ENCODE measurements around the gene PTPRT.

The PTPRT gene

DNA sequence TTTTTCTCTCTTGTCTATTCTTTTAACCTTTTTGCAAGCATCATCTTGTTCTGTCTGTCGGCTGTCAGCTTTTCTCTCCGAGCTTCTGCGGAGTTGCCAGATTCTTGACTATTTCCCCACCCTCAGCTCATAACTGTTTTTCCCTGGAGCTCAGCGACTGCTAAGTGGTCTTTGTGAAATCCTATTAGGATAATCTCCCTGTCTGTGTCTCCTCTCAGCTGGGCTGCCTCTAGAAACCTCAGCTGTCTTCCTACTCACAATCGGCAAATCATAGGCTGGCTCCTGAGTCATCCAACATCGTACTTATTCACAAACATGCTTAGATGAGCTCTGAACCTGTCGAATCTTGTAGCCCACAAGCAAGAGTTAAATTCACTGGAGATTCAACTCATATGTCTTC lies 332.3 kb downstream of the PTPRT start:
- no peak for DNase-seq (ENCODE audit: low read depth, low spot score)
- H3K36me3 ChIP-seq (ENCODE audit: insufficient read depth, low read length): no peaks in the 10 kb centered on the region
- H3K27ac ChIP-seq: no peak overlapping the region
- H3K9me3 ChIP-seq (ENCODE audit: low read depth, low read length): no peaks in the 10 kb centered on the region
- no peak for TF ChIP-seq EZH2 (IDR thresholded peaks at IDR 0.05)
- TF ChIP-seq FOXP2 (optimal IDR thresholded peaks at IDR 0.05; ENCODE audit: control extremely low read depth, extremely low read length, insufficient read depth): no peak
- TF ChIP-seq POLR2AphosphoS5 (IDR thresholded peaks at IDR 0.05; ENCODE audit: borderline replicate concordance, low read depth, low read length): no peak
- H3K9ac ChIP-seq (ENCODE audit: insufficient read length): no peak overlapping the region
- no peak overlapping the region for H3K4me3 ChIP-seq

DNA sequence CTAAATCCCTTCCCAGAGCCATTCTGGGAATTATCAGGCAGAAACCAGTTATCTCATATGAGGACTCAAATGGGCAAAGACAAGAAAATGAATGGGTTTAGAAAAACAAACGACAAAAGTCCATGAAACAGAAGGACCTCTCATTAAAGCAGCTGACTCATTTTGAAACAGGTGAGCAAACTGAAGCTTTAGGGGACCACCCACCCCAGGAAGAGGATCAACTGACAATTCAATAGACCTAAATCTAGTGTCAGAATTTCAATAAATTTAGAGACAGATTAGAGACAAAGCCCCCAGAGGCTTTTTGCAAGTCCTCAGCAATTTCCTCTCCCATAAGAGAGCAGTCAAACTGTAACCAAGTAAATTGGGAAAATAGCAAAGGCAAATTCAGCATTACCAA lies 333.8 kb downstream of the PTPRT start:
- no peak overlapping the region for H3K9ac ChIP-seq (ENCODE audit: insufficient read length)
- H3K36me3 ChIP-seq (ENCODE audit: insufficient read depth, low read length): no peaks in the 10 kb centered on the region
- H3K4me3 ChIP-seq: no peak overlapping the region
- no peak for TF ChIP-seq POLR2AphosphoS5 (IDR thresholded peaks at IDR 0.05; ENCODE audit: borderline replicate concordance, low read depth, low read length)
- no peak for TF ChIP-seq FOXP2 (optimal IDR thresholded peaks at IDR 0.05; ENCODE audit: control extremely low read depth, extremely low read length, insufficient read depth)
- no peak for TF ChIP-seq EZH2 (IDR thresholded peaks at IDR 0.05)
- H3K9me3 ChIP-seq (ENCODE audit: low read depth, low read length): no peaks in the 10 kb centered on the region
- no peak for DNase-seq (ENCODE audit: low read depth, low spot score)
- no peak overlapping the region for H3K27ac ChIP-seq

DNA sequence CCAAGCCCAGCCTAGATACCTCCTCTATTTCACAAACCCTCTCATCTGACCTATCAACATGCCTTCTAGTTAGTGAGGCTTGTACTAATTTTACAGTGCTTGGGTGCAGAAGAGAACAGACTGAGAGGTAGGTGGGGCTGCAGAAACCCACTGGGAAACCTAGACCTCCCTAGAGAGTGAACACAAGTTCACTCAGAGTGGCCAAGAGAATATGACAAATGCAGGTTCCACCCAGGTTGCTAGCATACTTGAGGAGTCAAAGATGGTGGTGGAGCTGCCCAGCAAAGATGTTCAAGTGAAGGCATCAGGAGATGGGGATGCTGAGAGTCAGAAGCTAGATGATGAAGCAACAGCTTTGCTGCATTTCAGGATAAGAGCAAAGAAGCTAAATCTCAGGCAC lies 337.0 kb downstream of the PTPRT start:
- no peak for DNase-seq (ENCODE audit: low read depth, low spot score)
- Histone ChIP-seq H3K36me3 (ENCODE audit: insufficient read depth, low read length) (no peaks in the 10 kb centered on the region), H3K27ac (no peak overlapping the region), H3K9ac (ENCODE audit: insufficient read length) (no peak overlapping the region), H3K9me3 (ENCODE audit: low read depth, low read length) (no peaks in the 10 kb centered on the region), H3K4me3 (no peak overlapping the region)
- TF ChIP-seq POLR2AphosphoS5 (IDR thresholded peaks at IDR 0.05; ENCODE audit: borderline replicate concordance, low read depth, low read length) (no peak), EZH2 (IDR thresholded peaks at IDR 0.05) (no peak), FOXP2 (optimal IDR thresholded peaks at IDR 0.05; ENCODE audit: control extremely low read depth, extremely low read length, insufficient read depth) (no peak)

DNA sequence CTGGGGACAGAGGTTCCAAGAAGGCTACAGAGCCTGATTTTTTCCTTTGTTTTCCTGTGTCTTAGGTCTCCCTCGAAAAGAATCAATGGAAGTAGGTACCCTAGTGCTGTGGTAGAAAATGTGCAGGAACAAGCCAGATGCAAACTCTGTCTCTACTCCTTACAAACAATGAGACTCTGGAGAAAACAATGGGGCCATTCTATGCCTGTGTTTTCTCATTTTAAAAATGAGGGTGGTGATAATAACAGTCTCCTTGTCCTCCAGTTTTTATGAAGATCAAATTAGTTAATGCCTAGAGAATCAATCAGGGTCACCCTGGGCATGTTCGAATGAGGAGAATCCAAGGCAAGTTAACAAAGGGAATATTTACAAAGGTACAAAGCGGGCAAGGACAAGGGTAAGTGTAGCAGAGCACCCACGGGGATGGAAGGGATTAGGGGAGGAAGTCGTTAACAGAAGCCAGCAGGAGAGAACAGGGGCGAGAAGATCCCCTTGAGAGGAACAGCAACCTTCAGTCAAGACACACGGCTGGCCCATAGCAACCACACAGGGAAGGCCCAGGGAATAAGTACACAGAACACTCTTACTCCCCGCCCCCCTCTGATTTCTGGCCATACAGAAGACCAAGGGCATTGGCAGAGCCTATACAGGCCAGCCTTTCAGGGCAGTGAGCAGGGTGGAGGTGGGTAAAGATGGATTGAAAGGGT lies 342.8 kb downstream of the PTPRT start:
- no peak overlapping the region for H3K4me3 ChIP-seq
- no peak for DNase-seq (ENCODE audit: low read depth, low spot score)
- H3K9ac ChIP-seq (ENCODE audit: insufficient read length): no peak overlapping the region
- TF ChIP-seq EZH2 (IDR thresholded peaks at IDR 0.05) (no peak), POLR2AphosphoS5 (IDR thresholded peaks at IDR 0.05; ENCODE audit: borderline replicate concordance, low read depth, low read length) (no peak)
- no peaks in the 10 kb centered on the region for H3K36me3 ChIP-seq (ENCODE audit: insufficient read depth, low read length)
- H3K9me3 ChIP-seq (ENCODE audit: low read depth, low read length): no peaks in the 10 kb centered on the region
- H3K27ac ChIP-seq: no peak overlapping the region

DNA sequence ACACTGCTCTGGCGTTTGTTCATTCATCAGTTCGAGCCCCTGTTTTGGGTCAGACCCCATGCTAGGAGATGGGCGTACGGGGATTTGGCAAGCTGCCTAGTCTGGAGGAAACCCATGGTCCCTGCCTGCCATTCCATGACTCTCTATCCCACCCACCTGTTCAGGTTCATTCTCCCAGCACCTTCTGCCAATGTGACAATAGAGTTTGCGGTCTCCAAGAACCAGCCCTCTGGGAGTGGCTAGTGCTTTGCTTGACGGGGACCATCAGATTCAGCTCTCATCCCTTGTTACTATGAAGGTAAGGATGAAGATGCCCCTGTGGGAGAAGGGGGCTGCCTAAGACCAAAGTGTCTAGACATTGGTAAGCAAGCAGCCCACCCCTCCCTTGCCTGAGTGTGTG lies 345.0 kb downstream of the PTPRT start:
- Histone ChIP-seq H3K9me3 (ENCODE audit: low read depth, low read length) (no peaks in the 10 kb centered on the region), H3K36me3 (ENCODE audit: insufficient read depth, low read length) (no peaks in the 10 kb centered on the region), H3K27ac (no peak overlapping the region), H3K4me3 (no peak overlapping the region), H3K9ac (ENCODE audit: insufficient read length) (no peak overlapping the region)
- no peak for TF ChIP-seq POLR2AphosphoS5 (IDR thresholded peaks at IDR 0.05; ENCODE audit: borderline replicate concordance, low read depth, low read length)
- no peak for DNase-seq (ENCODE audit: low read depth, low spot score)

DNA sequence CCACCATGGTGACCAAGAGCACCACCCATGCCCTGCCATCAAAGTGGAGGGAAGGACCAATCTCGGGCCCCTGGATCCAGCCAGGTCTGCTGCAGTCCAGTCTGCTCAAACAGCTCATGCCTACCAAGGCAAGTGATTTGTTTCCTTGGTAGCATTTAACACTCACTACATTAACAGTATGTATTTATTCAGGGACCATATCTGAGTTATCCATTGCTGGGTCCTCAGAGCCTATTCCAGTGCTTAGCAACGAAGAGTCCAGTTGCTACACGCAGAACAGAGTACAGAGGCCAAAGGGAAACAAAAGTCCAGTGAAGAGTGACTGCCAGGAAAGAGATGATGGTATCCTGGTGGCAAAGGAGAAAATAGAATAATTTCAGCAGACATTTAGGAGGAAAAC lies 352.2 kb downstream of the PTPRT start:
- Histone ChIP-seq H3K4me3 (no peak overlapping the region), H3K9ac (ENCODE audit: insufficient read length) (no peak overlapping the region), H3K27ac (no peak overlapping the region), H3K36me3 (ENCODE audit: insufficient read depth, low read length) (no peaks in the 10 kb centered on the region), H3K9me3 (ENCODE audit: low read depth, low read length) (no peaks in the 10 kb centered on the region)
- DNase-seq (ENCODE audit: low read depth, low spot score): no peak
- TF ChIP-seq POLR2AphosphoS5 (IDR thresholded peaks at IDR 0.05; ENCODE audit: borderline replicate concordance, low read depth, low read length): no peak
- no peak for TF ChIP-seq FOXP2 (optimal IDR thresholded peaks at IDR 0.05; ENCODE audit: control extremely low read depth, extremely low read length, insufficient read depth)
- no peak for TF ChIP-seq EZH2 (IDR thresholded peaks at IDR 0.05)

DNA sequence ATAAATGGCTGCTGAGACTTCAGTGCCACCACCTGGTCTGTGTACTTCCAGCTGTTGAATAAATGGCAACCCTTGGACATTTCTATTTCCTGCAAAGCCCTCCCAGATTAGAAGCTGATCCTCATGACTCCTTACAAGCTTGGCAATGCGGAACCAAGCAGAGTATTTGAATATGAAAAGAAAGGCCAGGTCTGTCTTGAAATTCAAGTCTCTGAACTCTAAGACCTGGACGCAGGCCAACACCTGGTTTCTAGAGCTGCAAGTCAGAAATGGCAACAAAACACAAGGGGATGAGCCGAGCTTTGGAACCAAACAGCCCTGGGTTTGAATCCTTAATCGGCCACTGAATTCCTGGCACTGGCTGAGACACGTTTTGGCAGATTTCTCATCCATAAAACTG lies 353.4 kb downstream of the PTPRT start:
- DNase-seq (ENCODE audit: low read depth, low spot score): no peak

DNA sequence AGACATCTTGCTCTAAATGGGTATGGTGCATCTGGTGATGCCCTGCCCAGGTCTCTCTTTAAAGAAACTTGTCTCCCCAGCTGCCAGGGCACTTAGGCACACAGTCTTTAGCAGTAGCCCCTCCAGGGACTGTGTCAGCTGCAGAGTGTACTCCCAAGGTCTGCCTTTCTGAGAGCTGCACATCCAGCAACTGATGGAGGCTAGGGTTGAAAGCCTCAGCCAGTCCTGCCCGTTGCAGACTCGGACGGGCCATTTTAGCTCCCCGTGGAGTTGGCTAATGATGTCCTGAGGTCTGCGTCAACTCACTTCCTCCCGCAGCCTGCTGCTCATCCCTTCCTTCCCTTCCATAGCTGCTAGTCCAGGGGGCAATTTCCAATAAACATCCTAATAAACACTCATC lies 381.8 kb downstream of the PTPRT start:
- H3K27ac ChIP-seq: no peak overlapping the region
- H3K9me3 ChIP-seq (ENCODE audit: low read depth, low read length): no peaks in the 10 kb centered on the region
- H3K4me3 ChIP-seq: no peak overlapping the region
- H3K9ac ChIP-seq (ENCODE audit: insufficient read length): no peak overlapping the region
- H3K36me3 ChIP-seq (ENCODE audit: insufficient read depth, low read length): no peaks in the 10 kb centered on the region
- TF ChIP-seq FOXP2 (optimal IDR thresholded peaks at IDR 0.05; ENCODE audit: control extremely low read depth, extremely low read length, insufficient read depth): no peak
- TF ChIP-seq POLR2AphosphoS5 (IDR thresholded peaks at IDR 0.05; ENCODE audit: borderline replicate concordance, low read depth, low read length): no peak
- DNase-seq (ENCODE audit: low read depth, low spot score): no peak

More for the DNA sequence above, 353.4 kb downstream of the PTPRT start:
- TF ChIP-seq POLR2AphosphoS5 (IDR thresholded peaks at IDR 0.05; ENCODE audit: borderline replicate concordance, low read depth, low read length) (no peak), EZH2 (IDR thresholded peaks at IDR 0.05) (no peak), FOXP2 (optimal IDR thresholded peaks at IDR 0.05; ENCODE audit: control extremely low read depth, extremely low read length, insufficient read depth) (no peak)
- Histone ChIP-seq H3K4me3 (no peak overlapping the region), H3K36me3 (ENCODE audit: insufficient read depth, low read length) (no peaks in the 10 kb centered on the region), H3K27ac (no peak overlapping the region), H3K9me3 (ENCODE audit: low read depth, low read length) (no peaks in the 10 kb centered on the region), H3K9ac (ENCODE audit: insufficient read length) (no peak overlapping the region)

DNA sequence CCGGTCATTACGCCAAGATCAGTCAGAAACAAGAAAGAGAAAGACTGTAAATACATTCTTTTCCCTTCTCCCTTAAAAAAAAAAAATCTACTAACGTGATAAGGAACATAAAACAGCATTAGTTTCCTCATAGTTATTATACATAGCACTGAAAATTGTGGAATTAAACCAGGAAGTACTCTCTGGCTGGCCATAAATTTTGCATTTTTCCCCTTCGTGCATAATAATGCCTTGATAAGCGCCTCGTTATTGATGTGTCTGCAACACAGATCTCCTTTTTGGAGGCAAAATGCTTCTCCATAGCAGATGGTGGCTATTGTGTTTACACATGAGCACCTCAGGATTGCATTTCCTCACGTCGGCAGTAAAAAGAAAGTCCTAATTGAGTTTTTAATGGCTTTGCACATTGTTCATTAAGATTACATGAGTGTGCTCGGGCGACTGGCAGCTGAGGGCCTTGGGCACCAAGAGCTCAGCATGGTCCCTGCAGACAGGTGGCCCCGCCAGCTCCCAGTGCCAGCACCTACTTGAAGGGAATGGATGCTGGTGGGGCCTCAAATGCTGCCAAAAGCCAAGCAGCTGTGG lies 394.5 kb downstream of the PTPRT start:
- no peak overlapping the region for H3K4me3 ChIP-seq
- TF ChIP-seq EZH2 (IDR thresholded peaks at IDR 0.05) (no peak), POLR2AphosphoS5 (IDR thresholded peaks at IDR 0.05; ENCODE audit: borderline replicate concordance, low read depth, low read length) (no peak), FOXP2 (optimal IDR thresholded peaks at IDR 0.05; ENCODE audit: control extremely low read depth, extremely low read length, insufficient read depth) (no peak)
- no peak for DNase-seq (ENCODE audit: low read depth, low spot score)
- H3K9ac ChIP-seq (ENCODE audit: insufficient read length): no peak overlapping the region
- no peaks in the 10 kb centered on the region for H3K36me3 ChIP-seq (ENCODE audit: insufficient read depth, low read length)
- no peak overlapping the region for H3K27ac ChIP-seq
- no peaks in the 10 kb centered on the region for H3K9me3 ChIP-seq (ENCODE audit: low read depth, low read length)
